WTC11 (cell line): ENCODE results near the gene DEFB126. TPM values are rescaled to one million over a fixed set of nuclear protein-coding genes. Genes with fewer than 3 reads are reported as not detected.

Source experiments
- ATAC-seq: fragments of 200-7000 bp; cut with Tn5 transposase; 2 replicates; pipeline ENCODE4 v1.10.0; 2021; ENCODE audit warnings: mild to moderate bottlenecking, moderate library complexity
- CTCF ChIA-PET: fragments of 300-600 bp; sonication (Branson Sonifier 250); formaldehyde crosslinking; loops from one replicate; lab custom pipeline; 2021; ENCODE audit warnings: antibody characterized with exemption; lab: Charles Lee
- POLR2A ChIA-PET: fragments of 350-600 bp; sonication (Branson Sonifier 250); formaldehyde crosslinking; loops from one replicate; lab custom pipeline; 2021; ENCODE audit warnings: antibody characterized with exemption; lab: Charles Lee
- DNase-seq: peaks from one replicate; pipeline ENCODE4 v3.0.0; 2021; ENCODE audit warnings: low spot score
- H3K27ac Mint-ChIP-seq: 2 replicates; pipeline ENCODE4 v1.8.0; 2021; ENCODE audit warnings: mixed read lengths
- H3K27me3 Mint-ChIP-seq: 2 replicates; pipeline ENCODE4 v1.8.0; 2021; ENCODE audit warnings: low read depth, mild to moderate bottlenecking, moderate library complexity, mixed read lengths
- H3K36me3 Mint-ChIP-seq: 2 replicates; pipeline ENCODE4 v1.8.0; 2021; ENCODE audit warnings: mixed read lengths
- H3K4me1 Mint-ChIP-seq: 2 replicates; pipeline ENCODE4 v1.8.0; 2022; ENCODE audit warnings: mixed read lengths
- H3K4me3 Mint-ChIP-seq: 2 replicates; pipeline ENCODE4 v1.8.0; 2021; ENCODE audit warnings: mild to moderate bottlenecking, moderate library complexity, mixed read lengths
- H3K9me3 Mint-ChIP-seq: 2 replicates; pipeline ENCODE4 v1.8.0; 2021; ENCODE audit warnings: mixed read lengths
- CDX4 ChIP-seq: fragments of 250-450 bp; sonication (Bioruptor Pico); IDR thresholded peaks from 2 replicates; pipeline ENCODE4 v1.9.0; 2021; ENCODE audit warnings: moderate library complexity, mild to moderate bottlenecking, inconsistent platforms, borderline replicate concordance
- ERG ChIP-seq: fragments of 250-450 bp; sonication (Bioruptor Pico); IDR thresholded peaks from 2 replicates; pipeline ENCODE4 v1.8.0; 2021; ENCODE audit warnings: mild to moderate bottlenecking
- NR2C2 ChIP-seq: sonication (generic); formaldehyde crosslinking; IDR thresholded peaks from 2 replicates; pipeline ENCODE4 v1.8.0; 2022; ENCODE audit warnings: mild to moderate bottlenecking, missing genetic modification reagents
- NR3C1 ChIP-seq: sonication (generic); formaldehyde crosslinking; conservative IDR thresholded peaks from 2 replicates; pipeline ENCODE4 v1.8.1; 2023; ENCODE audit warnings: low read depth, mild to moderate bottlenecking, missing genetic modification reagents
- TP53 ChIP-seq: sonication (generic); formaldehyde crosslinking; IDR thresholded peaks from 2 replicates; pipeline ENCODE4 v1.8.1; 2023; ENCODE audit warnings: mild to moderate bottlenecking, missing genetic modification reagents
- ZNF281 ChIP-seq: sonication (generic); formaldehyde crosslinking; IDR thresholded peaks from 2 replicates; pipeline ENCODE4 v1.8.0; 2023; ENCODE audit warnings: mild to moderate bottlenecking, missing genetic modification reagents
- ZNF423 ChIP-seq: fragments of 250-450 bp; sonication (Bioruptor Pico); IDR thresholded peaks from 2 replicates; pipeline ENCODE4 v2.1.2; 2022; ENCODE audit warnings: mild to moderate bottlenecking, moderate library complexity
- total RNA-seq: library from RNA; stranded (reverse); gene quantifications from 3 replicates; pipeline ENCODE4 v1.2.3, GENCODE V29; 2021
- TF ChIP-seq, protein P1 (sequence below): sonication (generic); formaldehyde crosslinking; IDR thresholded peaks from 2 replicates; pipeline ENCODE4 v1.8.0; 2023; ENCODE audit warnings: missing genetic modification reagents, mild to moderate bottlenecking, borderline replicate concordance
- TF ChIP-seq, protein P2 (sequence below): sonication (generic); formaldehyde crosslinking; conservative IDR thresholded peaks from 2 replicates; pipeline ENCODE4 v1.8.1; 2023; ENCODE audit warnings: mild to moderate bottlenecking, low read depth, missing genetic modification reagents, moderate library complexity
- TF ChIP-seq, protein P3 (sequence below): sonication (generic); formaldehyde crosslinking; IDR thresholded peaks from 2 replicates; pipeline ENCODE4 v1.8.0; 2022; ENCODE audit warnings: mild to moderate bottlenecking, missing genetic modification reagents
- TF ChIP-seq, protein P4 (sequence below): sonication (generic); formaldehyde crosslinking; IDR thresholded peaks from 2 replicates; pipeline ENCODE4 v1.8.1; 2022; ENCODE audit warnings: missing genetic modification reagents, borderline replicate concordance
- TF ChIP-seq, protein P5 (sequence below): fragments of 250-450 bp; sonication (Bioruptor Pico); IDR thresholded peaks from 2 replicates; pipeline ENCODE4 v1.9.0; 2021; ENCODE audit warnings: mild to moderate bottlenecking
- TF ChIP-seq, protein P6 (sequence below): fragments of 250-450 bp; sonication (Bioruptor Pico); conservative IDR thresholded peaks from 2 replicates; pipeline ENCODE4 v1.9.0; 2021; ENCODE audit warnings: mild to moderate bottlenecking

DEFB126 gene
- total RNA-seq, 1 experiment from 2014 or later = not detected

- peaks cover 10% of the 10 kb centered on the region for H3K4me1 Mint-ChIP-seq
- no peak for ATAC-seq
- CTCF ChIA-PET = no interaction called here
- H3K9me3 Mint-ChIP-seq = peaks cover 22% of the 10 kb centered on the region
- H3K4me3 Mint-ChIP-seq = no peak overlapping the region
- H3K27ac Mint-ChIP-seq = no peak overlapping the region
- peaks cover 64% of the 10 kb centered on the region for H3K27me3 Mint-ChIP-seq
- H3K36me3 Mint-ChIP-seq = no peaks in the 10 kb centered on the region
- TF ChIP-seq, protein P1, sequence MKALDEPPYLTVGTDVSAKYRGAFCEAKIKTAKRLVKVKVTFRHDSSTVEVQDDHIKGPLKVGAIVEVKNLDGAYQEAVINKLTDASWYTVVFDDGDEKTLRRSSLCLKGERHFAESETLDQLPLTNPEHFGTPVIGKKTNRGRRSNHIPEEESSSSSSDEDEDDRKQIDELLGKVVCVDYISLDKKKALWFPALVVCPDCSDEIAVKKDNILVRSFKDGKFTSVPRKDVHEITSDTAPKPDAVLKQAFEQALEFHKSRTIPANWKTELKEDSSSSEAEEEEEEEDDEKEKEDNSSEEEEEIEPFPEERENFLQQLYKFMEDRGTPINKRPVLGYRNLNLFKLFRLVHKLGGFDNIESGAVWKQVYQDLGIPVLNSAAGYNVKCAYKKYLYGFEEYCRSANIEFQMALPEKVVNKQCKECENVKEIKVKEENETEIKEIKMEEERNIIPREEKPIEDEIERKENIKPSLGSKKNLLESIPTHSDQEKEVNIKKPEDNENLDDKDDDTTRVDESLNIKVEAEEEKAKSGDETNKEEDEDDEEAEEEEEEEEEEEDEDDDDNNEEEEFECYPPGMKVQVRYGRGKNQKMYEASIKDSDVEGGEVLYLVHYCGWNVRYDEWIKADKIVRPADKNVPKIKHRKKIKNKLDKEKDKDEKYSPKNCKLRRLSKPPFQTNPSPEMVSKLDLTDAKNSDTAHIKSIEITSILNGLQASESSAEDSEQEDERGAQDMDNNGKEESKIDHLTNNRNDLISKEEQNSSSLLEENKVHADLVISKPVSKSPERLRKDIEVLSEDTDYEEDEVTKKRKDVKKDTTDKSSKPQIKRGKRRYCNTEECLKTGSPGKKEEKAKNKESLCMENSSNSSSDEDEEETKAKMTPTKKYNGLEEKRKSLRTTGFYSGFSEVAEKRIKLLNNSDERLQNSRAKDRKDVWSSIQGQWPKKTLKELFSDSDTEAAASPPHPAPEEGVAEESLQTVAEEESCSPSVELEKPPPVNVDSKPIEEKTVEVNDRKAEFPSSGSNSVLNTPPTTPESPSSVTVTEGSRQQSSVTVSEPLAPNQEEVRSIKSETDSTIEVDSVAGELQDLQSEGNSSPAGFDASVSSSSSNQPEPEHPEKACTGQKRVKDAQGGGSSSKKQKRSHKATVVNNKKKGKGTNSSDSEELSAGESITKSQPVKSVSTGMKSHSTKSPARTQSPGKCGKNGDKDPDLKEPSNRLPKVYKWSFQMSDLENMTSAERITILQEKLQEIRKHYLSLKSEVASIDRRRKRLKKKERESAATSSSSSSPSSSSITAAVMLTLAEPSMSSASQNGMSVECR (CRISPR knock-in tag) = no peak
- no peak for TF ChIP-seq ZNF281 (CRISPR knock-in tag)
- TF ChIP-seq, protein P2, sequence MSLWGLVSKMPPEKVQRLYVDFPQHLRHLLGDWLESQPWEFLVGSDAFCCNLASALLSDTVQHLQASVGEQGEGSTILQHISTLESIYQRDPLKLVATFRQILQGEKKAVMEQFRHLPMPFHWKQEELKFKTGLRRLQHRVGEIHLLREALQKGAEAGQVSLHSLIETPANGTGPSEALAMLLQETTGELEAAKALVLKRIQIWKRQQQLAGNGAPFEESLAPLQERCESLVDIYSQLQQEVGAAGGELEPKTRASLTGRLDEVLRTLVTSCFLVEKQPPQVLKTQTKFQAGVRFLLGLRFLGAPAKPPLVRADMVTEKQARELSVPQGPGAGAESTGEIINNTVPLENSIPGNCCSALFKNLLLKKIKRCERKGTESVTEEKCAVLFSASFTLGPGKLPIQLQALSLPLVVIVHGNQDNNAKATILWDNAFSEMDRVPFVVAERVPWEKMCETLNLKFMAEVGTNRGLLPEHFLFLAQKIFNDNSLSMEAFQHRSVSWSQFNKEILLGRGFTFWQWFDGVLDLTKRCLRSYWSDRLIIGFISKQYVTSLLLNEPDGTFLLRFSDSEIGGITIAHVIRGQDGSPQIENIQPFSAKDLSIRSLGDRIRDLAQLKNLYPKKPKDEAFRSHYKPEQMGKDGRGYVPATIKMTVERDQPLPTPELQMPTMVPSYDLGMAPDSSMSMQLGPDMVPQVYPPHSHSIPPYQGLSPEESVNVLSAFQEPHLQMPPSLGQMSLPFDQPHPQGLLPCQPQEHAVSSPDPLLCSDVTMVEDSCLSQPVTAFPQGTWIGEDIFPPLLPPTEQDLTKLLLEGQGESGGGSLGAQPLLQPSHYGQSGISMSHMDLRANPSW (CRISPR knock-in tag) = no peak
- TF ChIP-seq ZNF423 (CRISPR knock-in tag) = no peak
- TF ChIP-seq NR3C1 (CRISPR knock-in tag) = no peak
- TF ChIP-seq, protein P3, sequence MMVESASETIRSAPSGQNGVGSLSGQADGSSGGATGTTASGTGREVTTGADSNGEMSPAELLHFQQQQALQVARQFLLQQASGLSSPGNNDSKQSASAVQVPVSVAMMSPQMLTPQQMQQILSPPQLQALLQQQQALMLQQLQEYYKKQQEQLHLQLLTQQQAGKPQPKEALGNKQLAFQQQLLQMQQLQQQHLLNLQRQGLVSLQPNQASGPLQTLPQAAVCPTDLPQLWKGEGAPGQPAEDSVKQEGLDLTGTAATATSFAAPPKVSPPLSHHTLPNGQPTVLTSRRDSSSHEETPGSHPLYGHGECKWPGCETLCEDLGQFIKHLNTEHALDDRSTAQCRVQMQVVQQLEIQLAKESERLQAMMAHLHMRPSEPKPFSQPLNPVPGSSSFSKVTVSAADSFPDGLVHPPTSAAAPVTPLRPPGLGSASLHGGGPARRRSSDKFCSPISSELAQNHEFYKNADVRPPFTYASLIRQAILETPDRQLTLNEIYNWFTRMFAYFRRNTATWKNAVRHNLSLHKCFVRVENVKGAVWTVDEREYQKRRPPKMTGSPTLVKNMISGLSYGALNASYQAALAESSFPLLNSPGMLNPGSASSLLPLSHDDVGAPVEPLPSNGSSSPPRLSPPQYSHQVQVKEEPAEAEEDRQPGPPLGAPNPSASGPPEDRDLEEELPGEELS (CRISPR knock-in tag) = no peak
- no peak for TF ChIP-seq TP53
- TF ChIP-seq, protein P4, sequence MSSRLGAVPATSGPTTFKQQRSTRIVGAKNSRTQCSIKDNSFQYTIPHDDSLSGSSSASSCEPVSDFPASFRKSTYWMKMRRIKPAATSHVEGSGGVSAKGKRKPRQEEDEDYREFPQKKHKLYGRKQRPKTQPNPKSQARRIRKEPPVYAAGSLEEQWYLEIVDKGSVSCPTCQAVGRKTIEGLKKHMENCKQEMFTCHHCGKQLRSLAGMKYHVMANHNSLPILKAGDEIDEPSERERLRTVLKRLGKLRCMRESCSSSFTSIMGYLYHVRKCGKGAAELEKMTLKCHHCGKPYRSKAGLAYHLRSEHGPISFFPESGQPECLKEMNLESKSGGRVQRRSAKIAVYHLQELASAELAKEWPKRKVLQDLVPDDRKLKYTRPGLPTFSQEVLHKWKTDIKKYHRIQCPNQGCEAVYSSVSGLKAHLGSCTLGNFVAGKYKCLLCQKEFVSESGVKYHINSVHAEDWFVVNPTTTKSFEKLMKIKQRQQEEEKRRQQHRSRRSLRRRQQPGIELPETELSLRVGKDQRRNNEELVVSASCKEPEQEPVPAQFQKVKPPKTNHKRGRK = no peak
- no peak for TF ChIP-seq NR2C2 (CRISPR knock-in tag)
- no peak for TF ChIP-seq CDX4 (CRISPR knock-in tag)
- TF ChIP-seq, protein P5, sequence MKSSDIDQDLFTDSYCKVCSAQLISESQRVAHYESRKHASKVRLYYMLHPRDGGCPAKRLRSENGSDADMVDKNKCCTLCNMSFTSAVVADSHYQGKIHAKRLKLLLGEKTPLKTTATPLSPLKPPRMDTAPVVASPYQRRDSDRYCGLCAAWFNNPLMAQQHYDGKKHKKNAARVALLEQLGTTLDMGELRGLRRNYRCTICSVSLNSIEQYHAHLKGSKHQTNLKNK = no peak
- no peak for TF ChIP-seq ERG (CRISPR knock-in tag)
- TF ChIP-seq, protein P6, sequence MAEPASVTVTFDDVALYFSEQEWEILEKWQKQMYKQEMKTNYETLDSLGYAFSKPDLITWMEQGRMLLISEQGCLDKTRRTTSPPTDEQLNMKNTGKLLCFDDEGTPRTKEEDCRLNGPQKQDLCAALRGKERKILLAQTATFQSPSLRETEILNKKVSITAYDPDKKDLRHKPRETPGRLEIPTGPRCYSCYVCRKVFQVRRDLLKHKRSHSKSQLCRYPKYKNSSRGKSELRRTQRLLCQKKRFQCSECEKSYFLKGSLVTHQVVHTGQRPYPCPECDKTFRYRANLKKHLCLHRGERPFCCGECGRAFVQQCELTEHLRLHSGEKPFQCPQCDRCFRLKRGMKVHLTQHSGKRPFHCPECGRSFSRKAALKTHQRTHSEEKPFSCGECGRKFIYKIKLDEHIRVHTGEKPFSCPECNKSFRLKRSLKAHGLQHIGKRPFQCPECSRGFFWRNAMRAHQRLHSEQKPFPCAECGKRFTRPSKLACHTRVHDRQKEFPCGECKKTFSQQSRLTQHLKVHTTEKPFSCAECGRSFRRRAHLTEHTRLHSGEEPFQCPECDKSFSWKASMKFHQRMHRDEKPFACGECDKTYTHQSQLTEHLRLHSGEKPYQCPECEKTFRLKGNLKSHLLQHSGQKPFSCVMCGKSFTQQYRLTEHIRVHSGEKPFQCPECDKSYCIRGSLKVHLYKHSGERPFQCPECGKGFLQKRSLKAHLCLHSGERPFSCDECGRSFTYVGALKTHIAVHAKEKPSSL (CRISPR knock-in tag) = no peak
- DNase-seq = no peak
- POLR2A ChIA-PET = no interaction called here
These were observed 41.9 kb downstream of the DEFB126 start for GRCh38 chr20:184288-184687.
